Smooth muscle cell (in vitro differentiated cells): ENCODE measurements around the gene SBSN. TPM values are rescaled to one million over a fixed set of nuclear protein-coding genes. Genes with fewer than 3 reads are reported as not detected.

ENCODE experiments used
- DNase-seq: peaks from one replicate; lab custom pipeline; 2025; ENCODE audit not compliant: unreplicated experiment; lab: John Stamatoyannopoulos, UW
- H2AFZ ChIP-seq: fragments of 200-600 bp; sonication (generic); 2 replicates; pipeline ENCODE4 v1.6.0; 2016; ENCODE audit warnings: antibody characterized with exemption, low read depth, mild to moderate bottlenecking
- H3F3A ChIP-seq: fragments of 200-600 bp; sonication (generic); 2 replicates; pipeline ENCODE4 v1.6.0; 2017; ENCODE audit warnings: antibody characterized with exemption, low read depth
- H3K27ac ChIP-seq: fragments of 200-600 bp; sonication (generic); 2 replicates; pipeline ENCODE4 v1.5.1; 2016; ENCODE audit warnings: low read depth, mild to moderate bottlenecking
- H3K27me3 ChIP-seq: fragments of 200-600 bp; sonication (generic); 2 replicates; pipeline ENCODE4 v1.6.1; 2016; ENCODE audit warnings: low read depth, mild to moderate bottlenecking
- H3K36me3 ChIP-seq: fragments of 200-600 bp; sonication (generic); 2 replicates; pipeline ENCODE4 v1.5.1; 2016; ENCODE audit warnings: low read depth
- H3K4me1 ChIP-seq: fragments of 200-600 bp; sonication (generic); 2 replicates; pipeline ENCODE4 v1.5.1; 2016; ENCODE audit warnings: low read depth
- H3K4me2 ChIP-seq: fragments of 200-600 bp; sonication (generic); 2 replicates; pipeline ENCODE4 v1.6.0; 2016; ENCODE audit warnings: mild to moderate bottlenecking
- H3K4me3 ChIP-seq: fragments of 200-600 bp; sonication (generic); 2 replicates; pipeline ENCODE4 v1.5.1; 2016; ENCODE audit warnings: mild to moderate bottlenecking
- H3K79me2 ChIP-seq: fragments of 200-600 bp; sonication (generic); 2 replicates; pipeline ENCODE4 v1.6.0; 2016; ENCODE audit warnings: low read depth, mild to moderate bottlenecking
- H3K9ac ChIP-seq: fragments of 200-600 bp; sonication (generic); 2 replicates; pipeline ENCODE4 v1.6.0; 2016; ENCODE audit warnings: low read depth
- H3K9me3 ChIP-seq: fragments of 200-600 bp; sonication (generic); replicated peaks from 2 replicates; pipeline ENCODE4 v1.5.1; 2016; ENCODE audit warnings: low read depth
- H4K20me1 ChIP-seq: fragments of 200-600 bp; sonication (generic); 2 replicates; pipeline ENCODE4 v1.6.0; 2016; ENCODE audit warnings: low read depth
- CTCF ChIP-seq: fragments of 200-600 bp; sonication (generic); IDR thresholded peaks from 2 replicates; pipeline ENCODE4 v1.5.1; 2017; ENCODE audit warnings: borderline replicate concordance, mild to moderate bottlenecking, antibody characterized with exemption; ENCODE audit not compliant: insufficient read depth, poor library complexity, severe bottlenecking
- WGBS: methylation state at CpG from one replicate; pipeline ENCODE4 v1.1.7; 2016; ENCODE audit warnings: low lambda C conversion rate; 5-methylcytosine and 5-hydroxymethylcytosine counted together
- polyA plus RNA-seq: library from polyadenylated mRNA; unstranded; fragments of >200 nt; fragmentation: Nextera tagmentation; extraction: Ambion mirVana; gene quantifications from 2 replicates; pipeline ENCODE4 v1.2.1, GENCODE V29; 2016
- total RNA-seq: library from RNA; depleted of rRNA; stranded (reverse); fragments of >200 nt; gene quantifications from 2 replicates; pipeline ENCODE4 v1.2.3, GENCODE V29; 2014

Gene SBSN
- total and polyA plus RNA-seq, 2 experiments from 2014 or later = 11.7 to 19.8 TPM

DNA sequence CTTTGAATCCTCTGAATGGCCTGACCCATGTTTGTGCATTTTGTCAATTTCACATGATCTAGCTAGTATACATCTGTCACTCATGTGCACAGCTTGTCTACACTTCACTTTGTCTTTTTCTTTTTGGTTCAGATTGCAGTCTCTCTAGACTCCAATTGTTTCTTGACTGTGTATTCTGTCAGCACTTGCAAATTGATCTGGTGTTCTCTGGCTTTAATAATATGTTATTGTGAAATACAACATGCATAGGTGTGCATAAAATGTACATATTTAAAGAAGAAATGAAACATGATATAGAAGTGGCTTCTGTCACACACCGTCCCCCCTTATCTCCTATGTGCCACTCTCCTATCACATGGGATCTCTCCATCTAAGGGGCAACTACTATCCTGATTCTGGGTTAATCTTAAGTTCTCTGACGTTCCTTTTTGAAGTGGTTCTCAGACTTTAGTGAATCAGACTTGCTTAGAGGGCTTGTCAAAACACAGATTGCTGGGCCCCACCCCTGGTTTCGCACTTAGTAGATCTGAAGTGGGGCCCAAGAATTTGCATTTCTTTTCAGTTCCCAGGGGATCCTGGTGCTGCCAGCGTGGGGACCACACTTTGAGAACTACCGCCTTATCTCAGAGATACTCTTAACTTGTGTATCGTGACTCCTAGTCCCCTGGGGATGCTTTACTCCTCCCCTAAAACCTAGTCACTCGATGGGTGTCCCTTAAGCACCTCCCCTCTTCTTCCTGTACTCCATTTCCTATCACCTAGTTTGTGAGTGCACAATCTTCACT lies 43.7 kb downstream of the SBSN start:
- 67% methylated on average over 7 of the region's 7 CpGs for WGBS
- H3F3A ChIP-seq = no peaks in the 10 kb centered on the region
- no peak overlapping the region for H3K4me2 ChIP-seq
- H3K9me3 ChIP-seq = no peaks in the 10 kb centered on the region
- no peak for TF ChIP-seq CTCF
- no peak overlapping the region for H3K27ac ChIP-seq
- no peak overlapping the region for H3K9ac ChIP-seq
- no peaks in the 10 kb centered on the region for H3K79me2 ChIP-seq
- H4K20me1 ChIP-seq = no peaks in the 10 kb centered on the region
- H2AFZ ChIP-seq = no peak overlapping the region
- H3K4me1 ChIP-seq = no peaks in the 10 kb centered on the region
- H3K27me3 ChIP-seq = no peaks in the 10 kb centered on the region
- H3K4me3 ChIP-seq = no peak overlapping the region
- DNase-seq = no peak
- H3K36me3 ChIP-seq = no peaks in the 10 kb centered on the region

DNA sequence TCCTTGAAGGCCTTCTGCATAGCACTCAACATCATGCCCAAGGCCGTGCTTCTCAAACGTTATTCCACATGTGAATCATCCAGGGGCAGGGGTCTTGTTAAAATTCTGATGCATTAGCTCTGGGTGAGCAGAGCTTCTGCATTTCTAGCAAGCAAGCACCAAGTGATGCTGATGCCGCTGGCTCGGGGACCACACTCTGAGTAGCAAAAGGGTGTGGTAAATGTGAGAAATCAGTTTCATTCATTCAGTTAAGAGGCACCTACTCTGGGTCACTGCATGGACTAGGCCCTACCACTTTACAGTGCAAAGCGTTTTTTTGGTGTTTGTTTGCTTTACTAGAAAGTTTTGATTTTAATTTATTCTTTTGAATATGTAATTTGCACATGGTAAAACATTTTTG lies 45.0 kb downstream of the SBSN start:
- Histone ChIP-seq H3K9ac (no peak overlapping the region), H4K20me1 (no peaks in the 10 kb centered on the region), H3K4me2 (no peak overlapping the region), H3K36me3 (no peaks in the 10 kb centered on the region), H3K4me1 (no peaks in the 10 kb centered on the region), H3K4me3 (no peak overlapping the region), H2AFZ (no peak overlapping the region), H3F3A (no peaks in the 10 kb centered on the region), H3K9me3 (no peaks in the 10 kb centered on the region), H3K27ac (no peak overlapping the region), H3K27me3 (no peaks in the 10 kb centered on the region), H3K79me2 (no peaks in the 10 kb centered on the region)
- no peak for TF ChIP-seq CTCF
- DNase-seq = no peak
- whole genome bisulfite sequencing = 82% methylated on average over 5 of the region's 5 CpGs

GRCh38 chr19:35478794-35479677 lies 49.1 kb downstream of the SBSN start:
- Histone ChIP-seq H4K20me1 (no peaks in the 10 kb centered on the region), H3K4me3 (no peak overlapping the region), H3K9me3 (no peaks in the 10 kb centered on the region), H3K79me2 (no peaks in the 10 kb centered on the region), H3F3A (no peaks in the 10 kb centered on the region), H3K36me3 (no peaks in the 10 kb centered on the region), H3K4me1 (no peaks in the 10 kb centered on the region), H3K27ac (no peak overlapping the region), H3K27me3 (no peaks in the 10 kb centered on the region), H3K9ac (no peak overlapping the region), H2AFZ (no peak overlapping the region), H3K4me2 (no peak overlapping the region)
- no peak for TF ChIP-seq CTCF
- no peak for DNase-seq
- WGBS = 71% methylated on average over 21 of the region's 21 CpGs
